Measurements from ENCODE around the gene LIN7A. TPM values are rescaled to one million over a fixed set of nuclear protein-coding genes. Genes with fewer than 3 reads are reported as not detected.
"Not testable (repeated sequence)": the region's sequence is repeated elsewhere in the genome, so short reads cannot be mapped to it uniquely, and the experiment has no call there.

The LIN7A gene
- total RNA-seq, 1 donor from 2014 or later, result 31.7 TPM

DNA sequence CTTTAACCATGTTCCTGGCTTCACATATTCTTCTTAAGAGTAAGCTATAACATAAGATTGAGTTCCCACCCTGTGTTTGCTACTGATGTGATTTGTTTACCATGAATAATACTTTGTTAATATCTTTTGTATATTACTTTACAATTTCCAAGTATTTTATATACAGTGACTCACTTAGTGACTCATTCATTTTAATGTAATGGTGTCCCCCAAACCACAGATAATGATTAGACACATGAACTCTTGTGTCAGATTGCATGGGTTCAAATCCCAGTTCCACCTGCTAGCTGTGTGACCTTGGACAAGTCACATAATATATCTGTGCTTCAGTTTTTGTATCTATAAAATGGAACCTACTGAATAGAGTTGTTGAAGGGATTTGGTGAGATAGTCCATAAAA, 144.9 kb downstream of the LIN7A start:
- no peaks in the 10 kb centered on the region for H4K20me1 ChIP-seq (ENCODE audit: low read depth)
- H3K4me3 Mint-ChIP-seq, result no peak overlapping the region
- peaks cover 2% of the 10 kb centered on the region for H3K9me3 Mint-ChIP-seq
- H3K9ac ChIP-seq, result no peak overlapping the region
- TF ChIP-seq, protein P1, sequence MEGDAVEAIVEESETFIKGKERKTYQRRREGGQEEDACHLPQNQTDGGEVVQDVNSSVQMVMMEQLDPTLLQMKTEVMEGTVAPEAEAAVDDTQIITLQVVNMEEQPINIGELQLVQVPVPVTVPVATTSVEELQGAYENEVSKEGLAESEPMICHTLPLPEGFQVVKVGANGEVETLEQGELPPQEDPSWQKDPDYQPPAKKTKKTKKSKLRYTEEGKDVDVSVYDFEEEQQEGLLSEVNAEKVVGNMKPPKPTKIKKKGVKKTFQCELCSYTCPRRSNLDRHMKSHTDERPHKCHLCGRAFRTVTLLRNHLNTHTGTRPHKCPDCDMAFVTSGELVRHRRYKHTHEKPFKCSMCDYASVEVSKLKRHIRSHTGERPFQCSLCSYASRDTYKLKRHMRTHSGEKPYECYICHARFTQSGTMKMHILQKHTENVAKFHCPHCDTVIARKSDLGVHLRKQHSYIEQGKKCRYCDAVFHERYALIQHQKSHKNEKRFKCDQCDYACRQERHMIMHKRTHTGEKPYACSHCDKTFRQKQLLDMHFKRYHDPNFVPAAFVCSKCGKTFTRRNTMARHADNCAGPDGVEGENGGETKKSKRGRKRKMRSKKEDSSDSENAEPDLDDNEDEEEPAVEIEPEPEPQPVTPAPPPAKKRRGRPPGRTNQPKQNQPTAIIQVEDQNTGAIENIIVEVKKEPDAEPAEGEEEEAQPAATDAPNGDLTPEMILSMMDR (IDR thresholded peaks at IDR 0.05), result no peak
- TF ChIP-seq EZH2 (IDR thresholded peaks at IDR 0.05) (no peak), EZH2phosphoT487 (IDR thresholded peaks at IDR 0.05) (no peak)
- H3K4me1 Mint-ChIP-seq, result peaks cover 13% of the 10 kb centered on the region
- peaks cover 38% of the 10 kb centered on the region for H3K4me1 ChIP-seq
- no peaks in the 10 kb centered on the region for H3K36me3 Mint-ChIP-seq
- peaks cover 6% of the 10 kb centered on the region for H3K27me3 Mint-ChIP-seq (ENCODE audit: insufficient read depth, low read depth)
- H3K4me3 ChIP-seq, result no peak overlapping the region
- no peak overlapping the region for H3K27ac Mint-ChIP-seq
- H3K27me3 ChIP-seq, result no peaks in the 10 kb centered on the region
- no peaks in the 10 kb centered on the region for H3K9me3 ChIP-seq (ENCODE audit: low read depth)
- no peaks in the 10 kb centered on the region for H3K36me3 ChIP-seq
- no peak for DNase-seq (ENCODE audit: low spot score)
- H3K4me2 ChIP-seq, result no peak overlapping the region
- no peaks in the 10 kb centered on the region for H3K79me2 ChIP-seq (ENCODE audit: low read depth)
- no peak overlapping the region for H3K27ac ChIP-seq
- H2AFZ ChIP-seq (replicated peaks), result no peak overlapping the region
- peaks cover 8% of the 10 kb centered on the region for H3F3A ChIP-seq (ENCODE audit: low read depth)

DNA sequence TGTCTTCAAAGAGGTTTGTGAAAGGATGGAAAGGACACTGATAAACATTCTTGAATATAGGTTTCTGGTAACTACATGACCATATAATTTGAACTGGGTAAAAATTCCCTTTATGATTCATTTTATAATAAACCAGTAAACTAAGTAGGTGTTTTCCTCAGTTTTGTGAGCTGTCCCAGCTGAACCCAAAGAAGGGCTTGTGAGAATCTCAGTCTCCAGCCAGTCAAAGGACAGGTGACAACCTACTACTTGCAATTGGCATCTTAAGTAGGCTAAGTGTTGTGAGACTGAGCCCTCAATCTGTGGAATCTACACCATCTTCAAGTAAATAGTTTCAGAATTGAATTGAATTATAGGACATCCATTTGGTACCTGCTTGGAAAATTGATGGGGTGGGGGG, 145.9 kb downstream of the LIN7A start:
- Mint-ChIP-seq H3K27me3 (ENCODE audit: insufficient read depth, low read depth) (peaks cover 10% of the 10 kb centered on the region), H3K4me1 (peaks cover 12% of the 10 kb centered on the region), H3K27ac (no peak overlapping the region), H3K4me3 (no peak overlapping the region), H3K9me3 (peaks cover 2% of the 10 kb centered on the region), H3K36me3 (no peaks in the 10 kb centered on the region)
- Histone ChIP-seq H3K4me1 (peaks cover 38% of the 10 kb centered on the region), H3F3A (ENCODE audit: low read depth) (peaks cover 8% of the 10 kb centered on the region), H3K4me2 (no peak overlapping the region), H3K9ac (no peak overlapping the region), H3K36me3 (no peaks in the 10 kb centered on the region), H3K27me3 (no peaks in the 10 kb centered on the region), H3K27ac (no peak overlapping the region), H4K20me1 (ENCODE audit: low read depth) (no peaks in the 10 kb centered on the region), H3K4me3 (no peak overlapping the region), H3K9me3 (ENCODE audit: low read depth) (no peaks in the 10 kb centered on the region), H2AFZ (replicated peaks) (no peak overlapping the region), H3K79me2 (ENCODE audit: low read depth) (no peaks in the 10 kb centered on the region)
- no peak for TF ChIP-seq EZH2 (IDR thresholded peaks at IDR 0.05)
- TF ChIP-seq, protein P1 (IDR thresholded peaks at IDR 0.05), result no peak
- TF ChIP-seq EZH2phosphoT487 (IDR thresholded peaks at IDR 0.05), result no peak
- no peak for DNase-seq (ENCODE audit: low spot score)

DNA sequence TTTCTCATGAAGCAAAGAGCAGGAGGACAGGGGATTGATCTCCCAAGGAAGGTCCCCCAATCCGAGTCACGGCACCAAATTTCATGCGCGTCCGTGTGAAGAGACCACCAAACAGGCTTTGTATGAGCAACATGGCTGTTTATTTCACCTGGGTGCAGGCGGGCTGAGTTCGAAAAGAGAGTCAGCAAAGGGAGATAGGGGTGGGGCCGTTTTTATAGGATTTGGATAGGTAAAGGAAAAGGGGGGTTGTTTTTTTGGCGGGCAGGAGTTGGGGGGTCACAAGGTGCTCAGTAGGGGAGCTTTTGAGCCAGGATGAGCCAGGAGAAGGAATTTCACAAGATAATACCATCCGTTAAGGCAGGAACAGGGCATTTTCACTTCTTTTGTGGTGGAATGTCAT, 149.3 kb downstream of the LIN7A start:
- H3K9me3 ChIP-seq (ENCODE audit: low read depth); H3K4me1 Mint-ChIP-seq; H3K36me3 ChIP-seq; H3K9me3 Mint-ChIP-seq; H3K4me3 Mint-ChIP-seq; H3K27ac Mint-ChIP-seq; H3K4me1 ChIP-seq; H3F3A ChIP-seq (ENCODE audit: low read depth); H4K20me1 ChIP-seq (ENCODE audit: low read depth); H3K4me3 ChIP-seq; H3K27me3 ChIP-seq; H2AFZ ChIP-seq (replicated peaks); H3K4me2 ChIP-seq; H3K9ac ChIP-seq; H3K36me3 Mint-ChIP-seq; H3K27ac ChIP-seq; H3K79me2 ChIP-seq (ENCODE audit: low read depth); DNase-seq (ENCODE audit: low spot score): not testable (repeated sequence)
- peaks cover 12% of the 10 kb centered on the region for H3K27me3 Mint-ChIP-seq (ENCODE audit: insufficient read depth, low read depth)

DNA sequence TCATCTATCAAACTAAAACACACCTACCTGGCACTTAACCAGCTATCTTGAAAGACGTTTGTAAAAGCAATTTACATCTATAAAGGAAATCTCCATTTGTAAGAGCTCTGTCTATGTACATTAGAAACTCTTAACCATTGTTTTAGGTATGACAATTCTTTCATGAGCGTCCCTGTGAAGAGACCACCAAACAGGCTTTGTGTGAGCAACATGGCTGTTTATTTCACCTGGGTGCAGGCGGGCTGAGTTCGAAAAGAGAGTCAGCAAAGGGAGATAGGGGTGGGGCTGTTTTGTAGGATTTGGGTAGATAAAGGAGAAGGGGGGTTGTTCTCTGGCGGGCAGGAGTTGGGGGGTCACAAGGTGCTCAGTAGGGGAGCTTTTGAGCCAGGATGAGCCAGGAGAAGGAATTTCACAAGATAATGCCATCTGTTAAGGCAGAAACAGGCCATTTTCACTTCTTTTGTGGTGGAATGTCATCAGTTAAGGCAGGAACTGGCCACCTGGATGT, 154.7 kb downstream of the LIN7A start:
- Histone ChIP-seq H3K27ac (peak overlapping the region; percentile 53), H3K4me1 (peaks cover 28% of the 10 kb centered on the region), H3F3A (ENCODE audit: low read depth) (peaks cover 24% of the 10 kb centered on the region)
- H3K9ac ChIP-seq; H3K4me3 ChIP-seq; H3K36me3 ChIP-seq; DNase-seq (ENCODE audit: low spot score); H4K20me1 ChIP-seq (ENCODE audit: low read depth); H3K4me2 ChIP-seq; H3K27ac Mint-ChIP-seq; H2AFZ ChIP-seq (replicated peaks); H3K36me3 Mint-ChIP-seq; H3K27me3 Mint-ChIP-seq (ENCODE audit: insufficient read depth, low read depth); H3K4me3 Mint-ChIP-seq; H3K9me3 Mint-ChIP-seq; H3K9me3 ChIP-seq (ENCODE audit: low read depth); H3K79me2 ChIP-seq (ENCODE audit: low read depth); H3K4me1 Mint-ChIP-seq; H3K27me3 ChIP-seq: not testable (repeated sequence)
